DND-41 (cell line): ENCODE data around the gene HSCB.

ENCODE experiments used
- ATAC-seq: fragments of 200-7000 bp; cut with Tn5 transposase; 3 replicates; pipeline ENCODE4 v1.9.1; 2021; ENCODE audit warnings: low read depth; ENCODE audit not compliant: insufficient read depth
- DNase-seq: peaks from one replicate; pipeline ENCODE4 v3.0.0-alpha.2; 2020
- H2AFZ ChIP-seq: 2 replicates; pipeline ENCODE4 v1.6.0; 2012; ENCODE audit warnings: low read depth, low read length
- H3K27ac ChIP-seq: 2 replicates; pipeline ENCODE4 v1.5.1; 2012; ENCODE audit warnings: low read length, inconsistent platforms
- H3K27me3 ChIP-seq: fragments of 200-600 bp; sonication (generic); 2 replicates; pipeline ENCODE4 v1.6.0; 2012; ENCODE audit warnings: low read length, mild to moderate bottlenecking, inconsistent platforms; ENCODE audit not compliant: insufficient read depth, poor library complexity
- H3K36me3 ChIP-seq: 2 replicates; pipeline ENCODE4 v1.5.1; 2012; ENCODE audit warnings: low read length, inconsistent platforms; ENCODE audit not compliant: insufficient read depth
- H3K4me1 ChIP-seq: 2 replicates; pipeline ENCODE4 v1.5.1; 2012; ENCODE audit warnings: mild to moderate bottlenecking, low read length; ENCODE audit not compliant: insufficient read depth
- H3K4me2 ChIP-seq: 2 replicates; pipeline ENCODE4 v1.6.0; 2012; ENCODE audit warnings: mild to moderate bottlenecking, moderate library complexity, low read length, inconsistent platforms; ENCODE audit not compliant: insufficient read depth
- H3K4me3 ChIP-seq, 2 experiments: fragments of 200-600 bp in 1 of 2; shearing (Covaris generic) in 1 of 2; 2 replicates each; pipeline ENCODE4 v1.5.1; 2012 to 2016; ENCODE audit warnings: inconsistent platforms in 2 of 2, low read length in 2 of 2, mild to moderate bottlenecking in 2 of 2, low read depth in 1 of 2, moderate library complexity in 1 of 2
- H3K79me2 ChIP-seq: 2 replicates; pipeline ENCODE4 v1.6.0; 2012; ENCODE audit warnings: low read length, inconsistent platforms; ENCODE audit not compliant: insufficient read depth
- H3K9ac ChIP-seq: 2 replicates; pipeline ENCODE4 v1.6.0; 2012; ENCODE audit warnings: low read depth, mild to moderate bottlenecking, inconsistent platforms, low read length, moderate library complexity
- H3K9me3 ChIP-seq: 2 replicates; pipeline ENCODE4 v1.5.1; 2012; ENCODE audit warnings: low read length, moderate library complexity, mild to moderate bottlenecking, inconsistent platforms; ENCODE audit not compliant: insufficient read depth, severe bottlenecking
- H4K20me1 ChIP-seq: 2 replicates; pipeline ENCODE4 v1.6.0; 2012; ENCODE audit warnings: low read length; ENCODE audit not compliant: insufficient read depth
- EZH2 ChIP-seq: IDR thresholded peaks from 3 replicates; pipeline ENCODE4 v1.6.1; 2012; ENCODE audit warnings: borderline replicate concordance, low read depth, mild to moderate bottlenecking, moderate library complexity, low read length, inconsistent platforms; ENCODE audit not compliant: severe bottlenecking
- TF ChIP-seq, protein P1 (sequence below): IDR thresholded peaks from 2 replicates; pipeline ENCODE4 v1.5.1; 2012; ENCODE audit warnings: borderline replicate concordance, low read length, moderate library complexity, mild to moderate bottlenecking; ENCODE audit not compliant: poor library complexity, severe bottlenecking; ENCODE audit errors: extremely low read depth

The HSCB gene

DNA sequence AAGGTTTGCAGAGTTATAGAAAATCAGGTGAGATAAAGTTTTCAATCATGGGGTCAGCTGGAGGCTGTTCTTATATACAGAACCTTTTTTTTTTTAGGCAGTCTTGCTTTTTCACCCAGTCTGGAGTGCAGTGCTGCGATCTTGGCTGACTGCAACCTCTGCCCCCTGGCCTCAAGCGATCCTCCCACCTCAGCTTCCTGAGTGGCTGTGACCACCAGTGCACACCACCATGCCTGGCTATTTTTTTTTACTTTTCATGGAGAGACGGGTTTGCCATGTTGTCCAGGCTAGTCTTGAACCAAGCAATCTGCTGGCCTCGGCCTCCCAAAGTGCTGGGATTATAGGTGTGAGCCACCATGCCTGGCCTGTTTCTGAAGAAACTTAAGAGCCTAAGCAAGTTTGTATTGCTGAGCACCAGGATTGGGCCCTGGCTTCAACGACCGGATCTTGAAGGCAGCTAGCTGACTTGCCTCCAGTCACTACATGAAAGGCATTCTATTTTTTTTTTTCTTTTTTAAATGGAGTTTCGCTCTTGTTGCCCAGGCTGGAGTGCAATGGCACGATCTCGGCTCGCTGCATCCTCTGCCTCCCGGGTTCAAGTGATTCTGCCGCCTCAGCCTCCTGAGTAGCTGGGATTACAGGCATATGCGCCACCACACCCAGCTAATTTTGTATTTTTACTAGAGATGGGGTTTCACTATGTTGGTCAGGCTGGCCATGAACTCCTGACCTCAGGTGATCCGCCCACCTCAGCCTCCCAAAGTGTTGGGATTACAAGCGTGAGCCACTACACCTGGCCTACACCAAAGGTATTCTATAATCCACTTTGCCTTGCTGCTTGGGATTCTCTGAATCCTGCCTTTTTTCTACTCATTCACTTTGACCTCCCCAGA, 50.9 kb downstream of the HSCB start:
- Histone ChIP-seq H3K4me2 (peak overlapping the region; percentile 47), H3K4me3 (no peak overlapping the region), H3K27me3 (no peaks in the 10 kb centered on the region), H3K27ac (peak overlapping the region; percentile 87), H3K9ac (peak overlapping the region; percentile 43), H4K20me1 (peaks cover 51% of the 10 kb centered on the region), H3K36me3 (peaks cover 75% of the 10 kb centered on the region), H3K79me2 (peaks cover 78% of the 10 kb centered on the region), H3K9me3 (no peaks in the 10 kb centered on the region), H2AFZ (no peak overlapping the region), H3K4me1 (peaks cover 87% of the 10 kb centered on the region)
- DNase-seq, result peak; percentile 73
- ATAC-seq, result peak; percentile 60
- no peak for TF ChIP-seq EZH2
- TF ChIP-seq, protein P1, sequence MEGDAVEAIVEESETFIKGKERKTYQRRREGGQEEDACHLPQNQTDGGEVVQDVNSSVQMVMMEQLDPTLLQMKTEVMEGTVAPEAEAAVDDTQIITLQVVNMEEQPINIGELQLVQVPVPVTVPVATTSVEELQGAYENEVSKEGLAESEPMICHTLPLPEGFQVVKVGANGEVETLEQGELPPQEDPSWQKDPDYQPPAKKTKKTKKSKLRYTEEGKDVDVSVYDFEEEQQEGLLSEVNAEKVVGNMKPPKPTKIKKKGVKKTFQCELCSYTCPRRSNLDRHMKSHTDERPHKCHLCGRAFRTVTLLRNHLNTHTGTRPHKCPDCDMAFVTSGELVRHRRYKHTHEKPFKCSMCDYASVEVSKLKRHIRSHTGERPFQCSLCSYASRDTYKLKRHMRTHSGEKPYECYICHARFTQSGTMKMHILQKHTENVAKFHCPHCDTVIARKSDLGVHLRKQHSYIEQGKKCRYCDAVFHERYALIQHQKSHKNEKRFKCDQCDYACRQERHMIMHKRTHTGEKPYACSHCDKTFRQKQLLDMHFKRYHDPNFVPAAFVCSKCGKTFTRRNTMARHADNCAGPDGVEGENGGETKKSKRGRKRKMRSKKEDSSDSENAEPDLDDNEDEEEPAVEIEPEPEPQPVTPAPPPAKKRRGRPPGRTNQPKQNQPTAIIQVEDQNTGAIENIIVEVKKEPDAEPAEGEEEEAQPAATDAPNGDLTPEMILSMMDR, result no peak

GRCh38 chr22:28793976-28794584, 52.2 kb downstream of the HSCB start:
- peak overlapping the region; percentile 49 for H3K27ac ChIP-seq
- H2AFZ ChIP-seq, result no peak overlapping the region
- H3K9ac ChIP-seq, result peak overlapping the region; percentile 98; the same call in 1 of the 2 replicates
- no peak for TF ChIP-seq EZH2
- TF ChIP-seq, protein P1, result no peak
- no peak for ATAC-seq
- peak overlapping the region in 1 of 2 experiments; percentile 65; a peak in 1 of 4 replicates for H3K4me3 ChIP-seq
- H3K36me3 ChIP-seq, result peaks cover 76% of the 10 kb centered on the region
- H3K79me2 ChIP-seq, result peaks cover 78% of the 10 kb centered on the region
- H3K4me2 ChIP-seq, result peak overlapping the region; percentile 64
- no peaks in the 10 kb centered on the region for H3K9me3 ChIP-seq
- peaks cover 86% of the 10 kb centered on the region for H3K4me1 ChIP-seq
- H3K27me3 ChIP-seq, result no peaks in the 10 kb centered on the region
- DNase-seq, result no peak
- peaks cover 60% of the 10 kb centered on the region for H4K20me1 ChIP-seq

- Histone ChIP-seq H4K20me1 (peaks cover 60% of the 10 kb centered on the region), H3K4me2 (peak overlapping the region; percentile 64), H2AFZ (no peak overlapping the region), H3K36me3 (peaks cover 77% of the 10 kb centered on the region), H3K4me1 (peaks cover 77% of the 10 kb centered on the region), H3K27me3 (no peaks in the 10 kb centered on the region), H3K79me2 (peaks cover 79% of the 10 kb centered on the region), H3K27ac (peak overlapping the region; percentile 49), H3K9ac (peak overlapping the region; percentile 98), H3K4me3 (peak overlapping the region; percentile 28 to 65; a peak in 3 of 4 replicates), H3K9me3 (no peaks in the 10 kb centered on the region)
- DNase-seq, result peak; percentile 19
- ATAC-seq, result no peak
- TF ChIP-seq, protein P1, result no peak
- TF ChIP-seq EZH2, result no peak
These were observed 53.3 kb downstream of the HSCB start for GRCh38 chr22:28795071-28795693.
